NT2/D1 (cell line): ENCODE data around the gene OR2T11.
"Not testable (repeated sequence)": the region's sequence is repeated elsewhere in the genome, so short reads cannot be mapped to it uniquely, and the experiment has no call there.

Experiments used
- DNase-seq: peaks from one replicate; pipeline ENCODE4 v3.0.0-alpha.2; 2011; ENCODE audit warnings: low read depth, low spot score
- H3K27me3 ChIP-seq: 2 replicates; pipeline ENCODE4 v1.6.0; 2011; ENCODE audit warnings: mild to moderate bottlenecking; ENCODE audit not compliant: insufficient read length, insufficient read depth
- H3K36me3 ChIP-seq: 2 replicates; pipeline ENCODE4 v1.6.1; 2011; ENCODE audit warnings: mild to moderate bottlenecking, low read length, mixed read lengths; ENCODE audit not compliant: insufficient read depth, insufficient read length
- H3K4me1 ChIP-seq: 2 replicates; pipeline ENCODE4 v1.5.1; 2011; ENCODE audit not compliant: insufficient read depth, insufficient read length
- H3K4me3 ChIP-seq: 2 replicates; pipeline ENCODE4 v1.5.1; 2011; ENCODE audit warnings: low read depth; ENCODE audit not compliant: insufficient read length
- H3K9ac ChIP-seq: 2 replicates; pipeline ENCODE4 v1.6.0; 2011; ENCODE audit warnings: low read depth; ENCODE audit not compliant: insufficient read length
- H3K9me3 ChIP-seq: 2 replicates; pipeline ENCODE4 v1.5.1; 2011; ENCODE audit warnings: mild to moderate bottlenecking, low read length; ENCODE audit not compliant: insufficient read depth
- SUZ12 ChIP-seq: IDR thresholded peaks from 2 replicates; pipeline ENCODE4 v1.6.1; 2011; ENCODE audit not compliant: insufficient read length, insufficient read depth; ENCODE audit errors: extremely low read depth
- YY1 ChIP-seq: IDR thresholded peaks from 2 replicates; pipeline ENCODE4 v1.6.1; 2011; ENCODE audit not compliant: insufficient read length, insufficient read depth
- ZNF274 ChIP-seq: IDR thresholded peaks from 2 replicates; pipeline ENCODE4 v1.6.1; 2011; ENCODE audit warnings: mild to moderate bottlenecking, low read depth, low read length

Gene OR2T11

DNA sequence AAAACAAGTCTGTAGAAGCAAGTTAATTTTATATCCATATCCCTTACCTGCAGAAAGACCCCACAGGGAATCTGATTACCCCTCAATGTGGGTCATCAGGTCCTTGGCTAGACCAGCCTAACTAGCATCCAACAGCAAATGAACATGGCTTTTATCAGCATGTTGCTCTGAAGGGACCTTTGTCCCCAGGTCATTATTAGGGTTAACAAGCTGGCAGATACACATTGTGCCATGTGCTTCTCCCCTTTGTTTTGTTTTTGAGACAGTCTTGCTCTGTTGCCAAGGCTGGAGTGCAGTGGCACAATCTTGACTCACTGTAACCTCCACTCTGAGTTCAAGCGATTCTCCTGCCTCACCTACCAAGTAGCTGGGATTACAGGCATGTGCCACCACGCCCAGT, at the start of gene OR2T11:
TSS of gene OR2T11 (minus strand) at position 101 of the 400 bp plus-strand sequence. CDS start 7,963 bp downstream, outside the sequence.
- H3K4me1 ChIP-seq, H3K9ac ChIP-seq, DNase-seq, H3K9me3 ChIP-seq, H3K36me3 ChIP-seq, H3K4me3 ChIP-seq, H3K27me3 ChIP-seq: not testable (repeated sequence)

DNA sequence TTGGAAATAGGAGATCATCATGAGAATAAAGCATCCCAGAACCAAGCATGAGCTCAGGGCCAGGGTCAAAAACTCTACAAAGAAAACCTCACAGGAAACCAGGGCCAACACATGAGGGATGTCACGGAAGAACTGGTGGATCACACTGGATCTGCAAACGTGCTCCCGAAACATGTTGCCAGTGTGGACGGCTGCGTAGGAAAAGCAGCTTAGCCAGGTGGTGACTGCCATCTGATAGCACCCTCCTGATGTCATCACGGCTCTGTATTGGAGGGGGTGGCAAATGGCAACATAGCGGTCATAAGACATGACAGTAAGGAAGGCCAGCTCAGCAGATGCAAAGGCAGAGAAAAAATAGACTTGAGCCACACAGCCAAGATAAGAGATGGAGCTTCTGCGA, 46.8 kb upstream of the OR2T11 start:
- no peak overlapping the region for H3K9ac ChIP-seq
- no peaks in the 10 kb centered on the region for H3K27me3 ChIP-seq
- H3K9me3 ChIP-seq, result no peaks in the 10 kb centered on the region
- H3K4me1 ChIP-seq, result no peaks in the 10 kb centered on the region
- H3K36me3 ChIP-seq, result no peaks in the 10 kb centered on the region
- no peak for DNase-seq
- TF ChIP-seq ZNF274 (no peak), YY1 (no peak), SUZ12 (no peak)
- H3K4me3 ChIP-seq, result no peak overlapping the region

GRCh38 chr1:248670003-248670402, 35.1 kb upstream of the OR2T11 start:
- no peak for DNase-seq
- peaks cover 52% of the 10 kb centered on the region for H3K9me3 ChIP-seq

DNA sequence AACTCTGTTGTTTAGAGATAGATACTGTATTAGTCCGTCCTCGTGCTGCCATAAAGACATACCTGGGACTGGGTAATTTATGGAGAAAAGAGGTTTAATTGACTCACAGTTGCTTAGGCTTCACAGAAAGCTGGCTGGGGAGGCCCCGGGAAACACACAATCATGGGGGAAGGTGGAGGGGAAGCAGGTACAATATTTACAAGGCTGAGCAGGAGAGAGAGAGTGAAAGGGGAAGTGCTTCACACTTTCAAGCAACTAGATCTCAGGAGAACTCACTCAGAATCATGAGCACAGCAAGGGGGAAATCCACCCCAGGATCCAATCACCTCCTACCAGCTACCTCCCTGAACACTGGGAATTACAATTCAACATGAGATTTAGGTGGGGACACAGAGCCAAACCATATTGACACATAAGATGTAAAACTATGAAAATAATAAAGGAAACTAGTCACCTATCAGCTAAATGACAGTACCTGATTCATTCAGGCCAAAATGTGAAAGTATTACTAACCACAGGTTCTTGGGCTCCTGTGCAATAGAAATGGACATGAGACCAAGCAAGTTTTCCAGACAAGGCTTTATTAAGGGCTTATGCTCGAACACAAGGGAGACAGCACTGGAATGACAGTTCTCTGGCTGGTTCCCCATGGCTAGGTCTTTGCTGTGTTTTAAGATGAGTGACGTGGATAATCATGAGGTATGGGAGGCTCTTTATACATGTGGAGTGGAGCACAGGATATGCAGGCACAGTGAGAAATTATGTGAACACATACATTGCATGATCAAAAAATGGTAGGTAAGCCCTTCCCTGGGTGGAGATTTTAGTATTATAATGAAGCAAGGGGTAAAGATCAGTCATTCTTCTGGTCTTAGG, 28.8 kb upstream of the OR2T11 start:
- not testable (repeated sequence) for DNase-seq, H3K9ac ChIP-seq, H3K4me1 ChIP-seq, H3K27me3 ChIP-seq, H3K4me3 ChIP-seq, H3K36me3 ChIP-seq
- H3K9me3 ChIP-seq, result peaks cover 18% of the 10 kb centered on the region; the same call in 1 of the 2 replicates

More at GRCh38 chr1:248670003-248670402, 35.1 kb upstream of the OR2T11 start:
- Histone ChIP-seq H3K4me1 (no peaks in the 10 kb centered on the region), H3K9ac (no peak overlapping the region), H3K4me3 (no peak overlapping the region), H3K36me3 (no peaks in the 10 kb centered on the region), H3K27me3 (no peaks in the 10 kb centered on the region)
- TF ChIP-seq ZNF274 (no peak), SUZ12 (no peak), YY1 (no peak)

DNA sequence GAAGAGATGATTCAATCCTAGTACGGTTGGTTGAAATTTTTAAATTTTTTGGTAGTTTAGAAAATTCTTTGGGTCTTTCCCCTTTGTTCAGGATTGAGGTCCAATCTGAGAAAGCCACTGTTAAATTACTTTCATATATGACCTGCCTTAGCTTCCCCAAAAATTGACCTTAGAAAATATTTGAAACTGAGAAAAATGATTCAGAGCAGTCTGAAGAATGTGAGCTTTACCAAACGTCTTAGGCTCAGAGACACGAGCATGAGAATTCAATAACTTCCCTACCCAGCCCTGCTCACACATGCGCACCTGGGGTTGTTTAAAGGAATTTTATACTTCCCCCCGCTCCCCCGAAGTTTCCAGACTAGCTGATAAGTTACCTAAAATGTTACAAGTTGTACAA, 21.9 kb upstream of the OR2T11 start:
- H3K36me3 ChIP-seq, H3K4me1 ChIP-seq, H3K27me3 ChIP-seq, H3K9ac ChIP-seq, DNase-seq, H3K4me3 ChIP-seq, H3K9me3 ChIP-seq: not testable (repeated sequence)

- H3K4me1 ChIP-seq, H3K9me3 ChIP-seq, H3K36me3 ChIP-seq, DNase-seq, H3K27me3 ChIP-seq, H3K9ac ChIP-seq, H3K4me3 ChIP-seq: not testable (repeated sequence)
Observed at GRCh38 chr1:248655354-248655753, 20.5 kb upstream of the OR2T11 start, which contains the start of gene OR2T27. OR2T27 (minus strand) TSS chr1:248655528; CDS start chr1:248650884, 4,644 bp downstream.

DNA sequence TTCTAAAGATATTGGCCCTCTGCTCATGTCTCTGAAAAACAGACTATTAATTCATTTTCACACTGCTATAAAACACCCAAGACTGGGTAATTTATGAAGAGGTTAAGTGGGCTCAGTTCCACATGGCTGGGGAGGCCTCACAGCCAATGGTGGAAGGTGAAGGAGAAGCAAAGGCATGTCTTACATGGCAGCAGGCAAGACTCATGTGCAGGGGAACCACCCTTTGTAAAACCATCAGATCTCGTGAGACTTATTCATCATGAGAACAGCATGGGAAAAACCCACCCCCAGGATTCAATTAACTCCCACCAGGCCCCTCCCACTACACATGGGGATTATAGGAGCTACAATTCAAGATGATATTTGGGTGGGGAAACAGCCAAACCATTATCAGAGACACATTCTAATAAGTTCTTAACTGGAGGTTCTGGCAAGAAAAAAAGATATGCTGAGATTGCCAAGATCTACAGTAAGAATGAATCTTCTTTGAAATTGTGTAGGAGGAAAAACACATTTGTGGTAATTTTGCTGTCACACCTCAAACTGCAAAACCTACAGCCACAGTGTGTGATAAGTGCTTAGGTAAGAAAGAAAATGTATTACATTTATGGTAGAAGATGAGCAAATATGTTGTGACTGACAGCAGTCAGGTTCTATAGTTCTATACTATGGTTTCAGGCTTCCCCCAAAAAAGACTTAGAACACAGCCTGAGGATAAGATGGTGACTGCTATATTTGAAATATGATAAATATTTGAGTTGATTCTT, 14.1 kb upstream of the OR2T11 start:
- not testable (repeated sequence) for DNase-seq, H3K36me3 ChIP-seq, H3K9me3 ChIP-seq, H3K4me1 ChIP-seq, H3K9ac ChIP-seq, H3K27me3 ChIP-seq, H3K4me3 ChIP-seq

DNA sequence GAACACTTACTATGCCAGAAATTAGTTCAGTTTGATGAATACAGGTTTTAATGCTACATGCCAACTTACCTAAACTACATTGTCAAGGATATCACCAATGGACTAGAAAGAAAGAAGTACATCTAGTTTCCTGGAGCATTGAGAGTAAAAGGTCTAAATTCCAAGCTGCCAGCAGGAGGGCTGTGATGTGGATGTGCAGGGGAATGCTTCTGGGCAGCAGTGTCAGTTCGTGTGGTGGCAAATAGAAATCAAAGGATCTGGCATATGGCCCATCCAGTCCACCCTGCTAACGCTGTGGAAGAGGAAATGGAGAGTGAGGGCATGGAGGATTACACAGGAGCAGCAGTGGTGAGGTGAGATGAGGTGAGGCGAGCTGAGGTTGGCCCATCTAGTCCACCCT, 10.3 kb upstream of the OR2T11 start, which contains the start of gene OR2T35:
TSS of gene OR2T35 (minus strand) at position 101 of the 400 bp plus-strand sequence. CDS start 6,020 bp downstream, outside the sequence.
- not testable (repeated sequence) for H3K36me3 ChIP-seq, H3K9ac ChIP-seq, DNase-seq, H3K4me1 ChIP-seq, H3K4me3 ChIP-seq, H3K27me3 ChIP-seq, H3K9me3 ChIP-seq

DNA sequence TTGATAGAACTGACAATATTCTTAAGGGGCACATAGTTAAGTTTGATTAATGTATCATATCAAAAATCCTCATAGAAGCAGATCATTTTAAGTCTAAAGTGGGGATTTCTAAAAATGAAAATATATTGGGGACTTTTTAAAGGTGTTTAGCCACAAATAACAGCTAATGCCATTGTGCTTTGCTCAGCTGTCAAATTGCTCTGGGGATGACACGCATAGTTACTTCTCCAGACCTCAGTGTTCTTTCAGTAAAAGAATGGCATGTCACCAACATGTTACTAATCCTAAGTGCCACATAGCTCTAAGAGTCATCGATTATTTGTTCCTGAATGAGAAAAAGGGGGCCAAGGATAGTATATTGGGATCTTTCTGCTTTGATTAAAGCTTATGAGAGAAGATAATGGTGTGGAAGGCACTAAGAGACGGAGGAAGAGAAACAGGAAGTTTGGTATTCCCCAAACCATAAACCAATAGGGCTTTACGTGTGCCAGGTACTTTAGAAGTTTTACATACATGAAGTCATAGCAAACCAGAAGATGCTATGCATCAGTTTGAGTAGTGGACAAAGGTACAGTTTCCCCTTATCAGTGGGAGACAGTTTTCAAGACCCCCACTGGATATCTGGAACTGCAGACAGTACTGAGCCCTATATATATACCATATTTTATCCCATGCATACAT, 8.2 kb upstream of the OR2T11 start:
- H3K4me1 ChIP-seq, H3K9me3 ChIP-seq, H3K9ac ChIP-seq, H3K4me3 ChIP-seq, H3K36me3 ChIP-seq, DNase-seq, H3K27me3 ChIP-seq: not testable (repeated sequence)

DNA sequence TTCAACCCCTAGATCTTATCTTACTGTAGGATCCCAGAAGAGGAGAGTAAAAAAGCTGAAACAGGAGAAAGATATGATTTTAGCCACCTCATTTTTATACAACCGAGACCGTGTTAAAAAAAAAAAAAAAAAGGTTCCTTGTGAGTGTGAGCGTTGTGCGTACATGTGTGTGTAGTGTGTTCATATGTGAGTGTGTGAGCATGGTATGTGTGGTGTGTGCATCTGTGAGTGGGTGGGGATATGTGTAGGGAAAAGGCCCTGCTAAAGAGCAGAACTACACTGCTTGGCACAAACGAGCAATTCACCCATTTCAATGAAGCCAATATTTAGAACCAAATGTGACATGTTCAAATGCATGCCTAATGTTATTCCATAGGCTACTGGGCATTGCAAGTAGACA, 6.7 kb upstream of the OR2T11 start:
- H3K9ac ChIP-seq, DNase-seq, H3K4me3 ChIP-seq, H3K9me3 ChIP-seq, H3K27me3 ChIP-seq, H3K4me1 ChIP-seq, H3K36me3 ChIP-seq: not testable (repeated sequence)
